HG02623 (cell line): ENCODE measurements around the gene PTK7.
"Not testable (repeated sequence)": the region's sequence is repeated elsewhere in the genome, so short reads cannot be mapped to it uniquely, and the experiment has no call there.

Experiments
- ATAC-seq: cut with Tn5 transposase; IDR thresholded peaks from one replicate; pipeline ENCODE4 v1.9.1; 2021; ENCODE audit warnings: moderate library complexity; ENCODE audit not compliant: unreplicated experiment

PTK7 gene

GRCh38 chr6:43075670-43076463 lies at the start of gene PTK7:
PTK7 (plus strand) TSS chr6:43076314; CDS start chr6:43076489, 175 bp downstream.
- ATAC-seq, result no peak

GRCh38 chr6:43026365-43026764 lies 49.7 kb upstream of the PTK7 start:
- ATAC-seq, result no peak

DNA sequence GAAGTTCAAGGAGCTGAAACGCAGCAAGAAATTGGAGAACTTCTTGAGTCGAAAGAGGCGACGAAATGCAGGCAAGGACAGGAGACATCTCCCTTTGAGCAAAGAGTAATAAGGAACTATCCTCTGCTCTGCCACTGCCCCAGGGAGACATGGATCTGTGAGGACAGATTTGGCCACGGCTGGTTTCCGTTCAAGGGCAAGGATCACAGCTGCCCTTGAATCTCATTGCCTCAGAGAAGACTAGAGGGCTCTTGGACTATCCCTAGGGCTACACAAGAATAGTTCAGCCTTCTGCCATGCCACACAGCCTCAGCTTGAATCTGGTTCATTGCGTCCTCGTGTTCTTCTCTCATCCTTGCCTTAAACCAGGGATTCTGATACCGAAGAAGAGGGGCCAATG lies 47.0 kb upstream of the PTK7 start:
- ATAC-seq, result no peak

DNA sequence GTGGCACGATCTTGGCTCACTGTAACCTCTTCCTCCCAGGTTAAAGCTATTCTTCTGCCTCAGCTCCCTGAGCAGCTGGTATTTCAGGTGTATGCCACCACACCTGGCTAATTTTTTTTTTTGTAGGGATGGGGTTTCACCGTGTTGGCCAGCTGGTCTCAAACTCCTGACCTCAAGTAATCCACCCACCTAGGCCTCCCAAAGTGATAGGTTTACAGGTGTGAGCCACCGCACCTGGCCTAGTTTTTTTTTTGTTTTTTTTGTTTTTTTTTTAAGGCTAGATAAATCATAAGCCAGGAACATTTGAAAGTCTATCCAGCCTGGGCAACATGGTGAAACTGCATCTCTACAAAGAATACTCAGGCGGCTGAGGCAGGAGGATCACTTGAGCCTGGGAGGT lies 43.8 kb upstream of the PTK7 start:
- no peak for ATAC-seq

DNA sequence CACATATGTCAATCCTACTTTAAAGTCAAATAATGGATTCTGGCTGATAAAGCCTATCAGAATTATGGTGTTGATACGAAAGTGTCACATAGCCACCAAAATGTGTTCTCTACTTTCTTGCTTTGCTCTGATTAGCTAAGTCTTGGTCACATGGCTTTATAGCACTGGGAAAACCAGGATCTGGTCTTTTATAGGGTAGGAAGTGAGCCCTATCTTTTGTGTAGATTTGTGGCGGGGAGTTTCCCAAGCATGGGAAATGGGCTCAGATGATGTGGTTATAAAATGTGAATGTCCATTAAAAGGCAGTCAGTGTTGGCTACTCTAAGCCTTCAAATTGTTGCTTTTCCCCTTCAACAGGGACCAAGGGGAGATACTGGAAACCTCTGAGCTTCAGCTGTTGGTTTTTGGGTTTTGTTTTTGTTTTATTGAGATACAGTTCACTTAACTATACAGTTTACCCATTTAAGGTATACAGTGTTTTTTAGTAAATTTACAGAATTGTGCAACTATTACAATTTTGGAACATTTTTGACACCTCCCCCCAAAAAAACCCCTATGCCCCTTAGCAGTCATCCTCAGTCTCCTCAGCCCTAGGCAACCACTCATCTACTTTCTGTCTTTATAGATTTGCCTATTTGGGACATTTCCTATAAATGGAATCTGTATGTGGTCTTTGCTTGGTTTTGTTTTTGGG lies 42.5 kb upstream of the PTK7 start:
- ATAC-seq, result no peak

GRCh38 chr6:43034190-43034525 lies 42.0 kb upstream of the PTK7 start:
- no peak for ATAC-seq

DNA sequence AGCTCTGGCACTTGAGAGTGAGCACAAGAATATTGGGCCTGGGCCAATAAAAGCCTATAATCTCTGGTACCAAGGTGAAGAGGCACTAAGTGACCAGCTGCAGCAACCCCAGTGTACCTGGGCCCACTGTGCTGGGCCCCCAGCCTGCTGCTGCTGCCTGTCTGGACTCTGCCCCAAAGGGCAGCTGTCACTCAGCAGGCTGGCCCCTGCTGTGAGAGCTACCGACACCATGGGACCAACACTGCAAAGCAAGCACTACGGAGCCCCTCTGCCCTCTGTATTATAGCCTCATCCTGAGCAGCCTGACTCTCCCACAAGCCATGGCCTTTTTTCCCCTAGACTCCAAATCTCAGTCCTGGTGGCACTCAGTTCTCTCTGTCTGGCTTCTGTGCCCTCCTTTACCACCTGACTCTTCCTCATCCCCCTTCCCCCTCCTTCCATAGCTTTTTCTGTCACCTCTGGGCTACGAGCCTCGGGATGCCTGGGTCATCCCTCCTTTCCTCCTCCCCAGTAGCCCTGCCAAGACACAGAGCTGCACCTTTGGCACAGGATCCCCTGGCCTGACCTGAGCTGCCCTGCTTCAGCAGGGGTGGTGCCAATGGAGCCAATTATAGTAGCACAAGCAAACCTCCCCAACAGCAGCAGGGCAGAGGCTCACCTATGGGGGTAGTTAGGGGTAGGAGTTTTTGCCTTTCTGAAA lies 40.5 kb upstream of the PTK7 start:
- no peak for ATAC-seq

GRCh38 chr6:43036712-43037111 lies 39.4 kb upstream of the PTK7 start:
- no peak for ATAC-seq

- no peak for ATAC-seq
Measured at GRCh38 chr6:43037197-43037596, 38.9 kb upstream of the PTK7 start.

DNA sequence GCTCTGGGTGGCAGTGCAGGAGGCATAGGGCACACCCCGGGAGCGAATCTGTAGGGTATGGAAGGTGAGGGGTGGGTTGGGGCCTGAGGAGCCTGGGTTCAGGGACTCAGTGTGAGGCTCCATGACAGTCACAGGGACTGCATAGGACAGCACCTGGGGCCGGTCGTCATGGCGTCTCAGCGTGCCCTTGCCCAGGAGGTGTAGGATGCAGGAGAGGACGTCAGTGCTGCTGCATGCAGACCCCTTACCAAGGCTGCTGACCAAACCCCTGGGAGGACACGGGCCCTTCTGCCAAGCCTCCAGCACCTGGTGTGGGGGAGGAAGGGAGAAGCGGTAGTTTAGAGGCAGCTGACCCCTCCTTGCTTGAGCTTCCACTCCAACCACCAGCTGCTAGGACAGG lies 38.4 kb upstream of the PTK7 start:
- no peak for ATAC-seq

DNA sequence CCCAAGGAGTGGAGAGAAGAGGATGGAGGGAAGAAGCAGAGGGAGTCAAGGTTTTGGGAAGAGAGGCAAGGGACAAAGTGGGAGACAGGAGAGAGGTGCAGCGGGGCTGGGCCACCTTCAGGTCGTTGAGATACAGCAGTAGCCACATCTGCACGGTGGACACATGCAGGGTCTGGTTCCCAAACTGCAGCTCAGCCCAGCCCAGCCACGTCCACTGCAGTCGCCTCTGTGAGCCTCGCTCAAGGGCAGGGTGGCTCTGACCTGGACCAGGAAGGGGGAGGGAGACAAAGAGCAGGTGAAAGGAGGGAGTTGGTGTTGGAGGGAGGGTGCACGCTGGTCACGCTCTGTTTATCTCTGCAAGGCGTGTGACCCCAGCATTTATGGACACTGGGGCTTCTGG lies 37.4 kb upstream of the PTK7 start:
- ATAC-seq, result no peak

DNA sequence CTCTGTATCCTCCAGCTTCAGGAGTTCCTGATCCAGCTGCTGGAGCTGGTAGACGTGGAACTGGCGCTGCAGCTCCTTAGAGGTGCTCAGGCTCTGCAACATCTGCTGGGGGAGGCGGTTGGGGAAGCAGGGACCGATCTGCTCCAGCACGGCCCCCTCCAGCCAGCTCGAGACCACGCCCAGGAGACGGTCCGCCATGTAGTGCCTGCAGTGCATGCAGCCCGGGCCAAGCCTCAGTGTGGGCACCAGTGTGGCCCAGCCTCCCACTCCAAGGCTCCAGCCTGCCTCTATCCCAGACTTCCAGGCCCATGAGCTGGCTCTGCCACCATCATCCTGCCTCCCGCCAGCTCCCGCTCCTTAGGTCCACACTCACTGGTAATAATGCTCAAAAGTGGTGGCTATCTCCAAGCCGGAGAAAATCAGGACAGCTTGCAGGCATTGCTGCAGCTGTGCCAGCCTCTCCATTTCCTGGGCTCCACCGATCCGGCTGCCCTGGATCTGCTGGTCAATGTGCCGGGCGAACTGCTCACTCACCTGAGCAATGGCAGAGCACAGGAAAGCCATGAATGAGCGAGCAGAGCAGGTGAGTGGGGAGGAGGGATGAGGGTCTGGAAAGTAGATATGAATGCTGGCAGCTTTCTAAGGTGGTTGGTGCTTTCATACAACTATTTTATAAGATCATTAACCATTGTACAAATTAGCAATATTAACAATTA lies 35.4 kb upstream of the PTK7 start:
- ATAC-seq, result no peak

DNA sequence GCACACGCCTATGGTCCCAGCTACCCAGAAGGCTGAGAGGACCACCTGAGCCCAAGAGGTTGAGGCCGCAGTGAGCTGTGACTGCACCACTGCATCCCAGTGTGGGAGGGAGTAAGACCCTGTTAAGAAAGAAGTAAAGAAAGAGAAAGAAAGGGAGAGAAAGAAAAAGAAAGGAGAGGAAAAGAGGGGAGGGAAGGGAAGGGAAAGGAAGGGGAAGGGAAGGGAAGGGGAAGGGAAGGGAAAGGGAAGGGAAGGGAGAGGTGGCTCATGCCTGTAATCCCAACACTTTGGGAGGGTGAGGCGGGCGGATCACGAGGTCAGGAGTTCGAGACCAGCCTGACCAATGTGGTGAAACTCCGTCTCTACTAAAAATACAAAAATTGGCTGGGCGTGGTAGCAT lies 34.6 kb upstream of the PTK7 start:
- not testable (repeated sequence) for ATAC-seq

DNA sequence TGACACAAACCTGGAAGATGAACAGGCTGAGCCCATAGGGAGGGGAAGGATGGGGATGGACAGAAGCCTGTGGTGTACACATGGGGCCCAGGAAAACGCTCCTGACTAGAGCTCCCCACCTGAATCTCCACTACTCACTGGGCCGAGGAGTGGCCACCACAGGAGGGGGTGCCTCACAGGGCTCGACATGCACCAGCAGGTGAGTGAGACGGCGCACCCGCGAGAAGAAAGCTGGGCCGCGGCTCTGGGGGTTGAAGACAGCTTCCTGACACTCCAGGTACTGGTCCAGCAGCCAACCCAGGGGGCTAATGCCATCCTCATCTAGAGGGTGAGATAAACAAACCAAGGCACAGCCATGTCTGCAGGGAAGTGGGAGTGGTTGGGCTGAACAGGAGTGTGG lies 32.8 kb upstream of the PTK7 start:
- ATAC-seq, result no peak

DNA sequence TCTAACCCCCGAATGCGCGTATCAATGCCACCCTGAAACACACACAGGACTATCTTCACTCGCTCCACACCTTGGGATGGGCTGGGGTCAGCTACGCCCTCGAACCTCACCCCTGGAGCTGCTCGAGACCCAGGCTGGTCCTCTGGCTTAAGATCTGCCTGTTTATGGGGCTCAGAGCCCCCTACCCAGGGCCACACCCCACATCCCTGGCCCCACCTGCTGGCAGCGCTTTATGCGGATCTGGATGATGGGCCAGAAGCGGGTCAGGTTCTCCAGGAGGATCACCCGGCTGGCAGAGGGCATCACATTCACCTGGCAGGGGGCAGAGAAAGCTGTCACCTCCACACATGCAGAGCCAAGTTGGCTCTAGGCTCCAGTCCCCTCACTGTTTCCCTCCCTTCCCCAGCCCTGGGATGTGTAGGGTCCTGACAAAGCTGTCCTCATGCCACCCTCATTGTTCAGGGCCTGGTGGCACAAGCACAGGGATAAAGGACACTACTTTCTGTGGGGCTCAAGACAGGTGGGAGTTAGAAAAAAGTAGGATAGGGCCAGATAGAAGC lies 30.7 kb upstream of the PTK7 start:
- ATAC-seq, result no peak

DNA sequence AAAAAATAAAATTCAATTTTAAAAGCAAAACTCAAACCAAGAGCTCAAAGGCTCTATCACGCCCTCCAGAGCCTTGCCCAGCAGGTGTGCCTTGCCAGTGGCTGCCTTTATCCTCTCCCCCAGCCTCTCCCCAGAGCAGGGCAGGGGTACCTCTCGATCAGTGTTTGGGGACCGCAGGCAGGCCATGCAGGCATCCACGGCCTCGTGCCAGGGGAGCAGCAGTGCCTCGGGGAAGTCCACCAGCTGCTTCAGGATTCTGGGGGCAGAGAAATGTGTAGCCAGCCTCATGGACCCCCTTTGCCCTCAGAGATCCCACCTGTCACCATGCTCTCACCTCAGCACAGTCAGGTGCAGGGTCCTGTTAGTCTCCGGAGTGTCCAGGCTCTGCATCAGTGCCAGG lies 28.1 kb upstream of the PTK7 start:
- no peak for ATAC-seq

- ATAC-seq, result no peak
Measured at GRCh38 chr6:43050981-43051380, 25.1 kb upstream of the PTK7 start.

GRCh38 chr6:43052225-43052841 lies 23.8 kb upstream of the PTK7 start:
- ATAC-seq, result no peak

DNA sequence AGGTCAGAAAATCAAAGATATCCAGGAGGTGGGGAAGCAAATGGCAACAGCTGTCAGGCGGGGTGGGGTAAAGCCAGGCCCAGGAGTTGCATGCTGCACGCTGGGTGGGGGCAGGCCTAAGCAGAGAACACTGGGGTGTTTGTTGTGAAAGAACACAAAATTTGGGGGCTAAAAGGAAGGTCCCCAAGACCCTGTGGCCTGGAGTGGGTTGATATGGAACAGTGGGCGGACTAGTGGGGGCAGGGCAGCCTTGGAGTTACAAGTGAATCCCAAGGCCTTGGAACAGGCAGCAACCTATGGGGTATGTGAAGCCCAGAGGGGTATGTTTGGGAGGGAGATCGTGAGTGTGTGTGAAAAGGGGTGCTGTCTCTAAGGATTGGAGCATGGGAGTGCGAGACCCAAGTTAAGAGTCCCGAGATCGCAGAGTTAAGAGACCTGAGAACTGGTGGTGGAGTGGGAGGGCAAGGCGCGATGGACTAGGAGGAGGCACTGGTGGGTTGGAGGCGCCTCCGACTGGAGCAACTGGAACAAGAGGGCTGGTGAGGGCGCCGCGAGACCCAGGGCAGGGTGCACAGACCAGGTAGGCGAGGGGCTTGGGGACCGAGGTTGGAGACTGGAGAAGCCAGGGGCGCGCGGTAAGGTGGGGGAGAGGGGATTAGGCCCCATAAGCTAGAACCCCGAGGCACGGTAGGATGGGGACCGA lies 23.1 kb upstream of the PTK7 start:
- ATAC-seq, result no peak

DNA sequence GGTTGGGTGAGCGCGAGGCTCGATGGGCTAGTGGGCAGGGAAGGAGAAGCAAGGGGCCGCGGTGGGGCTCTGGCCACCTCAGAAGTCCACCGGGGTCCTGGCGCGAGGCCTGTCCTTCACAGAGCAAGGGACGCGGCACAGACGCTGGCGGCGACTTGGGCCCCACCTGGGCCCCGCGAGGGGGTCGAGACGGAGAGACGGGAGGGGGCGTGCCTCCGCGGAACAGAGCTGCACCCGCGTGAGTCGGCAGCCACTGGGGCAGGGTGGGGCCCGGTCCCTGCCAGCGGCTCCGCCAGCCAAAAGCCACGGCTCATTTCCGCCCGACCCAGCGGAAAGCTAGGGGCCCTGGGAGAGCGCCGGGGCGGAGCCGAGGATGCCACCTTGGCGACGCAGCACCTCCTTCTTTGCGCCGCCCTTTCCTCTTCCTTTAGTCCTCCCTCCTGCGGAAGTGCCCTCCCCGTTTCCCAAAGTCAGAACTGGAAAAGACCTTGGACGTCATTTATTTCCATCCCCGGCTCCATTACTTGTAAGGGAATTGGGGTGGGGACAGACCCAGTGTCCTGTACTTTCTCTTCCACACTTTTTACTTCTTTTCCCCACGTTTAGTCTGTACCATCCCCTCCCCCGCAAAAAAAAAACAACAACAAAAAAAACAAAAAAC lies 22.4 kb upstream of the PTK7 start, which contains the start of gene CUL7:
Gene CUL7 (minus strand): TSS at position 307 of the 661 bp plus-strand sequence. CDS start 1,063 bp downstream, outside the sequence.
- peak; percentile 88 for ATAC-seq
